HG02884 (cell line): Measurements from ENCODE around the gene SLC8A1.

Experiments used
- ATAC-seq: cut with Tn5 transposase; IDR thresholded peaks from one replicate; pipeline ENCODE4 v1.9.1; 2021; ENCODE audit warnings: mild to moderate bottlenecking, moderate library complexity; ENCODE audit not compliant: unreplicated experiment

SLC8A1 gene

DNA sequence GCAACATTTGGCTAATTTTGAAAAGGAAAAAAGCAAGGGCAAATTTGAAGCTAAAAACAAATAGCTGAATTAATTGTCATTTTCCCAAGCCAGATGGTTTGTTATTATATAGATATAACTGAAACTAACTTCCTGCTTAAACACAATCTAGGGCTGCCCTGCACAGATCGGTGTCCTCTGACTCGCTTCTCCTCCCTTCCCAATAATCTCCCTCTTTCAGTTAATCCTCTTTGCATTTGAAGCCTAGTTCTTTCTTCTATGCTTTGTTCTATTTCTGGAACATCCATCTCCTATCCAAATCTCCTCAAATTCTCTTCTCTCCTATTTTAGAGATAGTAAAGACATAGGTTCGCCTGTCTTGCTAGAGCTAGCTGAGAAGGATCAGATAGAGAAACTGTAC, 328.1 kb downstream of the SLC8A1 start:
- no peak for ATAC-seq

DNA sequence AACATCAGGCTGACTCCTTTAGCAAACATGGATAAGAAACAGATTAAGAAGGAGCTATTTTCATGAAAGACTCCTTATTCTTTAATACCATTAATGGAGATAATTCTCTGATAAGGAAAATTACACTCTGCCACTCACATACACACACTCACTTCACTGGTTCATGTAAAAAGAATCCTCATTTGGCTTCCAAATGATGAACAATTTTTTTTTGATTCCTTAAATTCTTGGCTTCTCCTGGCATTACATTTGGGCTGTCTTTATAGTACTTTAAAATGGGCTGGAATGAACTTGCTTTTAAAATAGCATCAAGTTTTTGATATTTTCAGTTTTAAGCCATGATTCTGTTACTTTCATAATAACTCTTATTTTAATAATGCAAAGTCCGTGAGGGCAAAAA, 328.6 kb downstream of the SLC8A1 start:
- no peak for ATAC-seq

GRCh38 chr2:40120957-40121356, 330.9 kb downstream of the SLC8A1 start:
- ATAC-seq = no peak

DNA sequence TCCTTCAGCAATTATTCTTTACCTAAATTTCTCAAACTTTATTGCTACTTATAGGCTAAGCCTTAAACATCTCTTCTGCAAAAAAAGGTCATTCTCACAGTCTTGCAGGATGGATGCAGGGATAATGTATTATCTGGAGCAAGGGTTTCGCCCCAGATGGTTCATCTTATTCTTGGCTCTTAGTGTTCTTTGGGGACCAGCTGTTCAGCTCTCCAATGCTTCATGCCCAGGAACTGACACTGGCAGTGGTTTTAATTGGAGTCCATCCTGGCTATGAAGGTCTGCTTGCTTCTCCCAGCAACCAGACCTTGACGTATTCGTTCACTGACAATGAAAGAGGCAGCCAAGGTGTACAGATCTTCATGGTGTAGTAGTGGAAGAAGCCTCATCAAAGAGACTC, 331.9 kb downstream of the SLC8A1 start:
- ATAC-seq = no peak

DNA sequence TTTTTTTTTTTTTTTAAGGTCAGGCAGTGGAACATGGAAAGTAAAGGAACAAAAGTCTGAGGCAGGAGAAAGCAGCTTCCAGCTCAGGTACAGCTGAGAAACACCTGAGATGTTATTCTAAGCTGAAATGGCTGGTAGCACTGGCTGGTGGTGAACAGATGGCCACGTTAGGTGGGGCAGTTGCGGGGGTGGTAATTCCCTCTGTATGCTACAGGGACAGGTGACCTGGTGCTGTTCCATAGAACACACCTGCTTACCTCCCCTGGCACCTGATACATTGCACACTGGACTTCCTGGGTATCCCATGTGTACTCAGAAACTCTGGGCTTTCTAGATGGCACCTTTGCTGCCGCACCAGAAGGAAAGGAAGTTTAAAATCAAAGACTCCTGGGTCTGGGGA, 333.3 kb downstream of the SLC8A1 start:
- no peak for ATAC-seq

DNA sequence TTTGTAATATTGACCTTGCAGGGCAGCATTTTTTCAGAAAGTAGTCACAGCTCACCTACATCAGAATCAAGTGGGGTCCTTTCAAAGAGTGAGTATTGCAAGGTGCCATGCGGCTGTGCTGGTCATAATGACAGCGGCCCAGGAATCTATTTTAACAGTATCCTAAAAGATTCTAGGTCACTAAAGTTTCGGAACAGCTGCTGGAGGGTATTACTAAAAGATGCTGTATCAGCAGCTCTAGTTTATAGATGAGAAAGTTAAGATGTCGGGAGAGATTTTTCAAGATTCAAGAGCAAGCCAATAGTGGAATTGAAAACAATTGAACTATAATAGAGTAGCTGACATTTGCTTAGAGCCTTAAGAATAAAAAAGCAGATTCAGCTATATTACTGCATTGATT, 336.0 kb downstream of the SLC8A1 start:
- no peak for ATAC-seq

GRCh38 chr2:40115348-40115747, 336.5 kb downstream of the SLC8A1 start:
- no peak for ATAC-seq

GRCh38 chr2:40113997-40114396, 337.9 kb downstream of the SLC8A1 start:
- no peak for ATAC-seq

GRCh38 chr2:40113272-40113968, 338.5 kb downstream of the SLC8A1 start:
- ATAC-seq = no peak

- no peak for ATAC-seq
Observed at GRCh38 chr2:40109381-40109780, 342.5 kb downstream of the SLC8A1 start.

DNA sequence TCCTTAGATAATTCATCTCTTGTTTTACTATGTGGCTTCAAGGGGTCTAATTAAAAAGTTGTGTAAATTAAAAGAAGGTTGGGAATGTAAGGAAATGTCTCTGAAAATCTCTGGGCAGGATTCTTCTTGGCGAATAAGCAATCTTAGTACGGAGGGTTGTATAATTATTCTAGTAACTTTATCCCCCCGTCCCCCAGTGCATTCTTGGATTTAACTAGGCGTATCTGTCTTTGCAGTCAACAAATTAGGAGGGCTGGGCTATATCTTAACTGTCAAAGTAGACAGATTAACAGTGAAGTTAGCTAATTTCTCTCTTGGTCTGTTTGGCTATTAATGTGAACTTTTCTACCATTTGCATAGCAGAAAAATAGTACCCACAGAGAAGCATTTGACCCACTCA, 343.0 kb downstream of the SLC8A1 start:
- ATAC-seq = no peak

DNA sequence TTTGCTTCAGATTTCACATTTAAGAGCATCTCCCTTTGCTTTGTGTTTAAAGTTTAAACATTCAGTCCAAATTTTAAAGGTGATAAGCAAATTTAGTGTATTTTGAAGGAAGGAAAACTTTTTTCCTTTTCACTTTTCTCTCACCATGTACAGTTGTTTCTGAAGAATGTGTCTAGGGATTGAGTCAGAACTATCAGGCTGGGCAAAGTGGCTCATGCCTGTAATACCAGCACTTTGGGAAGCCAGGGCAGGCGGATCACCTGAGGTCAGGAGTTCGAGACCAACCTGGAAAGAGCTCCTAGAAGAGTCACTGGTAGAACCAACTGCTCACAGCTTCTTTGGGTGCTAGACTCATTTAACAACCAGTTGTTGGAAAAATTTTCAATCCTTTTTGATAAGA, 345.8 kb downstream of the SLC8A1 start:
- ATAC-seq = no peak

DNA sequence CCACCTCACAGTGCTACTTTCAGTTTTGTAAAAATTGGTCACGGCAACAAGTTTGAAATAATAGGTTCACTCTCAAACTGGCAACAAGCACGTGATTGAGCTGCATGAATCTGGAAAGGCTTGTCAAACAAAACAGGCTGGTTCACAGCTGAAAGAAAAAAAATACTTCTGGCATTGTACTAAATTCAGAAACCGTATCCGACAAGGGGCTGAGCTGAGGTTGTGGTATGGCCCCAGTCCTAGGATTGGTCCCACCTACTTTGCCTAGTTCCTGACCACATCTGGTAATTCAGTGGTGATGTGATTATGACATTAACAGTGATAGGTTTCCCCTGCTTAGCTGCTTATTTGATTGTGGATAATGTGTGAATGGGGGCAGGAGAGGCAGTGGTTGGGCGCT, 346.3 kb downstream of the SLC8A1 start:
- ATAC-seq = no peak

DNA sequence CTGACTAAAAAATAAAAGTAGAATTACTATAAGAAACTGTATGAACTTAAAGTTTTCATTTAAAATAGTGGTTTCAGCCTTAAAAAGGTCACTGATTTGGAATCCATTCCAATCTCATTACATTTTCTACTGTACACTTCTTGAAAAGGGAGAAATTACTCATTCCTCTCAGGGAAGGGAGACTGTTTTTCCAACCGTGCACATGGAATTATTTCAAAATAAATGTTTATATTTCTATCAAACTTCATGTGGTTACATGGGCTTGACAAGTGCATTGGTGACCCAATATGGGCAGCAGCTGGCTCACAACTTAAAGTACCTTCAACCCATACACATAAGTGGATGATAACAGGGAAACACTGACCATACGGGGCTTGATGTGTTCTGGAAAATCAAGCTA, 348.3 kb downstream of the SLC8A1 start:
- no peak for ATAC-seq

GRCh38 chr2:40103163-40103562, 348.7 kb downstream of the SLC8A1 start:
- no peak for ATAC-seq

DNA sequence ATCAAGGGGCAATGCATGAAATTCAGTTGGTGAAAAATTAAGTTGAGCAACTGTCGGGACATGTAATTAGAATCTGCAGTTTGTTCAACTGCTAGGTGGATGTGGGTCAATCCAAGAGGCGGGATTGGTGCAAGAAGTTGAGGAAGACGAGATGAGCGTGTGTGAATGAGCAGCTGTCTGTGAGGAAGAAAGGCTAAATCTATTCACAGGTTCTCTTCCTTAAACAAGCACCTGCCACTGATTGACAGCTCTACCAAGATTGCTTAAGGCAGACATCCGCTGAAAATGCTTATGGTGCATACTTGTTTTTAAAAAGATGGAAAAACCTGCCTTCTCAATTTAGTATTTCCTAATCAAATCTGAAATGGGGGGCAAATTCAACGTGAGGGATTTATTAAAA, 349.4 kb downstream of the SLC8A1 start:
- ATAC-seq = no peak

- ATAC-seq = peak; percentile 90
Observed at GRCh38 chr2:40101131-40101575, 350.7 kb downstream of the SLC8A1 start.

DNA sequence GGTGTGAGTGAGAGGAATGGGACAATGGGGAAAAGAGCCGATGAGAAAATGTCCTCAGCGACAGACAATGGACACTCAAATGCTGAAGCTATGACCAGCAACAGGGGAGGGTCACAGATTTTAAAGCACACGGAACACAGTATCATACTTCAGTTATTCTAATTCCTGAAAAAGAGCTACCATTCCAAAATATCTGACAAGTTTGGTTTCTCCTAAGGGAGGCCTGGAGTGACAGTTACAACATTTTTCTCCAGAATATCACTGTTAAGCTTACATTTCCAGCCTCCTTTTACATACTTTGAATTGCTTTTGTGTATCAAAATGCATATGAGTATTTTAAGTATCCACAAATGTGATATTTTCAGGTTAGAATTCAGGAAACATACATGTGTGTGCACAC, 351.2 kb downstream of the SLC8A1 start:
- no peak for ATAC-seq

GRCh38 chr2:40098786-40099470, 353.0 kb downstream of the SLC8A1 start:
- ATAC-seq = no peak

- ATAC-seq = no peak
Observed at GRCh38 chr2:40097691-40098385, 354.1 kb downstream of the SLC8A1 start.

- ATAC-seq = no peak
Observed at GRCh38 chr2:40096360-40096759, 355.5 kb downstream of the SLC8A1 start.

DNA sequence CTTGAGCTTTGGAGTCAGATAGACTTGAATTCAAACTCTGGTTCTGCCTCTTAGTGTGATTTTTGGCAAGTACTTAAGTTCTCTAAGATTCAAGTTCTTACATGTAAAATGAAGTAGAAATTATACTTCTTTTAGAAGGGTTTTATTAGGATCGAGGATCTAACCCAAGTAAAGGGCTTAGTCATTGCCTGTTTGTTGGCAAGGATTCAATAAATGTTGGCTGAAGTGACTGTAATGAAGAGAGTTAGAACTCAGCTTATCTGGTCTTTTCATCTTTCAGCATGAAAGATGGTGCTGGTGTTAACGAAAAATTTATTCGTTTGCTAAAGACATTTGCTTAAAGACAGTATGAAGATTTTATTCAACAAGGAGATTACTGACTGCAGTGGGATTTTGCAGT, 356.9 kb downstream of the SLC8A1 start:
- no peak for ATAC-seq
